Panc1 (cell line): ENCODE results near the gene LAIR1. TPM values are rescaled to one million over a fixed set of nuclear protein-coding genes. Genes with fewer than 3 reads are reported as not detected.

Experiments
- ATAC-seq: fragments of 200-7000 bp; cut with Tn5 transposase; 2 replicates; pipeline ENCODE4 v1.9.1; 2020; ENCODE audit warnings: mild to moderate bottlenecking, moderate library complexity
- BruUV-seq: library from RNA; stranded (reverse); fragments of 400-500 nt; replicated peaks from 2 replicates; lab custom pipeline; 2021; lab: Mats Ljungman, UMichigan
- CTCF ChIA-PET: fragments of 300-600 bp; sonication (Branson Sonifier 250); formaldehyde crosslinking; loops from one replicate; lab custom pipeline; 2022; ENCODE audit warnings: antibody characterized with exemption; lab: Charles Lee
- POLR2A ChIA-PET: fragments of 300-600 bp; sonication (Branson Sonifier 250); formaldehyde crosslinking; loops from one replicate; lab custom pipeline; 2022; ENCODE audit warnings: antibody characterized with exemption; lab: Charles Lee
- DNase-seq: peaks from one replicate; pipeline ENCODE4 v3.0.0-alpha.2; 2010; ENCODE audit warnings: low read depth, low spot score
- H3K27ac ChIP-seq: 2 replicates; pipeline ENCODE4 v1.5.1; 2011; ENCODE audit warnings: mild to moderate bottlenecking, low read length, inconsistent platforms
- H3K27me3 ChIP-seq: fragments of 200-500 bp; sonication (Bioruptor generic); 2 replicates; pipeline ENCODE4 v1.6.0; 2014; ENCODE audit warnings: low read length, inconsistent platforms; ENCODE audit not compliant: control insufficient read depth, insufficient read depth
- H3K36me3 ChIP-seq: fragments of 200-500 bp; sonication (Bioruptor generic); 2 replicates; pipeline ENCODE4 v1.5.1; 2014; ENCODE audit warnings: inconsistent platforms, mild to moderate bottlenecking, low read length, moderate library complexity; ENCODE audit not compliant: control insufficient read depth, insufficient read depth
- H3K4me1 ChIP-seq: 2 replicates; pipeline ENCODE4 v1.5.1; 2011; ENCODE audit warnings: inconsistent platforms, mild to moderate bottlenecking, low read length, moderate library complexity; ENCODE audit not compliant: control insufficient read depth, insufficient read depth
- H3K4me3 ChIP-seq, 2 experiments: 2 replicates each; pipeline ENCODE4 v1.5.1; 2011 to 2012; ENCODE audit warnings: low read depth in 2 of 2, low read length in 2 of 2, mild to moderate bottlenecking in 2 of 2, inconsistent platforms in 1 of 2, moderate library complexity in 1 of 2
- H3K9me3 ChIP-seq: fragments of 200-500 bp; sonication (Bioruptor generic); 2 replicates; pipeline ENCODE4 v1.5.1; 2014; ENCODE audit warnings: low read depth, mild to moderate bottlenecking, inconsistent platforms, low read length, moderate library complexity; ENCODE audit not compliant: control insufficient read depth, insufficient read depth
- CTCF ChIP-seq: fragments of 450-650 bp; IDR thresholded peaks from 2 replicates; pipeline ENCODE4 v1.5.1; 2017; ENCODE audit warnings: mild to moderate bottlenecking
- POLR2AphosphoS5 ChIP-seq: IDR thresholded peaks from 2 replicates; pipeline ENCODE4 v1.6.1; 2012; ENCODE audit warnings: mild to moderate bottlenecking, low read depth, low read length, moderate library complexity
- REST ChIP-seq, 2 experiments: IDR thresholded peaks; 2 replicates each; pipeline ENCODE4 v1.6.1; 2011 to 2012; ENCODE audit warnings: low read depth in 2 of 2, control low read depth in 1 of 2, low read length in 1 of 2, mild to moderate bottlenecking in 1 of 2, moderate library complexity in 1 of 2; ENCODE audit not compliant: insufficient read depth in 1 of 2
- SIN3A ChIP-seq: IDR thresholded peaks from 2 replicates; pipeline ENCODE4 v1.6.1; 2012; ENCODE audit warnings: low read depth, mild to moderate bottlenecking, low read length, moderate library complexity, borderline replicate concordance; ENCODE audit not compliant: insufficient read depth
- TCF7L2 ChIP-seq: IDR thresholded peaks from 2 replicates; pipeline ENCODE4 v1.6.1; 2011; ENCODE audit warnings: mild to moderate bottlenecking, low read depth, low read length, inconsistent platforms
- in situ Hi-C: cut with HindIII; loops from 2 replicates; pipeline ENCODE4 v1.10.0; 2016; ENCODE audit warnings: low sequenced_read_pairs, low pct_unique_long_range_greater_than_20kb
- intact Hi-C: fragments of 100-400 bp; cut with micrococcal nuclease; formaldehyde crosslinking; loops from one replicate; pipeline ENCODE4 v1.10.0; 2022; ENCODE audit not compliant: unreplicated experiment
- total RNA-seq: library from RNA; stranded (reverse); gene quantifications from one replicate; pipeline ENCODE4 v1.2.1, GENCODE V29; 2021; ENCODE audit not compliant: unreplicated experiment

LAIR1 gene
- total RNA-seq, 1 experiment from 2014 or later: 0.05 TPM

- TF ChIP-seq SIN3A: no peak
- no peak for TF ChIP-seq REST (IDR thresholded peaks at IDR 0.05; ENCODE audit: insufficient read depth in 1 of 2, low read depth in 2 of 2, low read length in 1 of 2)
- TF ChIP-seq TCF7L2: no peak
- no peak for TF ChIP-seq CTCF
- no peak for TF ChIP-seq POLR2AphosphoS5
- Histone ChIP-seq H3K4me1 (no peaks in the 10 kb centered on the region), H3K27me3 (peaks cover 7% of the 10 kb centered on the region), H3K9me3 (no peaks in the 10 kb centered on the region), H3K4me3 (no peak overlapping the region), H3K27ac (no peak overlapping the region), H3K36me3 (no peaks in the 10 kb centered on the region)
- DNase-seq: no peak
- CTCF ChIA-PET: no interaction called here
- in situ Hi-C loops (no loop called here), intact Hi-C loops (no loop called here)
- no TSS peak for BruUV-seq
- POLR2A ChIA-PET: interaction anchor here (0.6 kb wide), 1 partner anchor 150 kb away, joined by 3 read pairs; no protein-coding TSS in a partner anchor
- ATAC-seq: no peak
These were observed 44.6 kb downstream of the LAIR1 start for GRCh38 chr19:54319892-54320670.

- Histone ChIP-seq H3K4me1 (no peaks in the 10 kb centered on the region), H3K27me3 (peaks cover 2% of the 10 kb centered on the region), H3K36me3 (no peaks in the 10 kb centered on the region), H3K4me3 (no peak overlapping the region), H3K9me3 (no peaks in the 10 kb centered on the region), H3K27ac (no peak overlapping the region)
- POLR2A ChIA-PET: no interaction called here
- intact Hi-C loops (no loop called here), in situ Hi-C loops (no loop called here)
- no TSS peak for BruUV-seq
- ATAC-seq (no peak), DNase-seq (no peak)
- CTCF ChIA-PET: no interaction called here
- TF ChIP-seq REST (IDR thresholded peaks at IDR 0.05; ENCODE audit: insufficient read depth in 1 of 2, low read depth in 2 of 2, low read length in 1 of 2) (no peak), SIN3A (no peak), POLR2AphosphoS5 (no peak), CTCF (no peak), TCF7L2 (no peak)
These were observed 45.7 kb downstream of the LAIR1 start for GRCh38 chr19:54319049-54319448.
